ENCODE results near the gene SORBS1.

Gene SORBS1

DNA sequence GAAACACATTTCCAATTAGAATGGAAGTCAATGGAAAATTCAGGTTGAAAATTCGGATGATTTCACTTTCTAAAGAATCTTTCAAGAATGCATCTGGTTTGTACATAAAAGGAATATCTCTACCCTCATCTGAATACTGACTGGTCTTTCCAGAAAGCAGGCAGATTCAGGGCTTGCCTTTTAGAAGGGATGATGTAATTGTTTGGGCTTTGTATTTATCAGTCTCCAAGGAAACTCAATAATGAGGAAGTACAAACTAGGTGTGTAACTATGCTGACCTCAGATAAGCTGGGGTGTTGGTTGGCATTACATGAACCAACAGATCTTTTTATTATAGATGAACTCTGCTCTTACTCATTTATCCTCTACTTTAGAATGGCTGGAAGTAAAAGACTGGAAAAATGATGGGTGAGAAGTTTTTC, 294.5 kb downstream of the SORBS1 start:
- no peak overlapping the region for H3K4me3 ChIP-seq (ENCODE audit: insufficient read depth, low read depth, low read length)
- no peaks in the 10 kb centered on the region for H3K9me3 ChIP-seq (ENCODE audit: control insufficient read depth, low read length)
- 95 to 100% methylated on average over 1 of the region's 1 CpG for WGBS, 2 experiments
- H3K27ac ChIP-seq (ENCODE audit: insufficient read depth, low read depth, low read length, poor library complexity, severe bottlenecking) = no peak overlapping the region
- no peaks in the 10 kb centered on the region for H3K27me3 ChIP-seq (ENCODE audit: control insufficient read depth, insufficient read depth, low read length, poor library complexity, severe bottlenecking)
- H3K36me3 ChIP-seq (ENCODE audit: control insufficient read depth, insufficient read depth, low read length) = no peaks in the 10 kb centered on the region
- peaks cover 10% of the 10 kb centered on the region for H3K4me1 ChIP-seq (ENCODE audit: control insufficient read depth, insufficient read depth, low read length)

DNA sequence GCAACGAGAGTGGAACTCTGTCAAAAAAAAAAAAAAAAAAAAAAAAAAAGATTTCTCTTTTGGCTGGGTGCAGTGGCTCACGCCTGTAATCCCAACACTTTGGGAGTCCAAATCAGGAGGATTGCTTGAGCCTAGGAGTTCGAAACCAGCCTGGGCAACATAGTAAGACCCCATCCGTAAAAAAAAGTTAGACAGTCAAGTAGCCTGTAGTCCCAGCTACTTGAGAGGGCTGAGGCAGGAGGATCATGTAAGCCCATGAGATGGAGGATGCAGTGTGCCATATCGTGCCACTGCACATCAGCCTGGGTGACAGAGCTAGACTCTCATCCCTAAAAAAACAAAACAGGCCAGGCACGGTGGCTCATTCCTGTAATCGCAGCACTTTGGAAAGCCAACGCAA, 295.6 kb downstream of the SORBS1 start:
- 92 to 96% methylated on average over 8 of the region's 8 CpGs for WGBS, 2 experiments
- Histone ChIP-seq H3K4me3 (ENCODE audit: insufficient read depth, low read depth, low read length) (no peak overlapping the region), H3K36me3 (ENCODE audit: control insufficient read depth, insufficient read depth, low read length) (no peaks in the 10 kb centered on the region), H3K27me3 (ENCODE audit: control insufficient read depth, insufficient read depth, low read length, poor library complexity, severe bottlenecking) (no peaks in the 10 kb centered on the region), H3K9me3 (ENCODE audit: control insufficient read depth, low read length) (no peaks in the 10 kb centered on the region), H3K27ac (ENCODE audit: insufficient read depth, low read depth, low read length, poor library complexity, severe bottlenecking) (no peak overlapping the region), H3K4me1 (ENCODE audit: control insufficient read depth, insufficient read depth, low read length) (peaks cover 10% of the 10 kb centered on the region)

DNA sequence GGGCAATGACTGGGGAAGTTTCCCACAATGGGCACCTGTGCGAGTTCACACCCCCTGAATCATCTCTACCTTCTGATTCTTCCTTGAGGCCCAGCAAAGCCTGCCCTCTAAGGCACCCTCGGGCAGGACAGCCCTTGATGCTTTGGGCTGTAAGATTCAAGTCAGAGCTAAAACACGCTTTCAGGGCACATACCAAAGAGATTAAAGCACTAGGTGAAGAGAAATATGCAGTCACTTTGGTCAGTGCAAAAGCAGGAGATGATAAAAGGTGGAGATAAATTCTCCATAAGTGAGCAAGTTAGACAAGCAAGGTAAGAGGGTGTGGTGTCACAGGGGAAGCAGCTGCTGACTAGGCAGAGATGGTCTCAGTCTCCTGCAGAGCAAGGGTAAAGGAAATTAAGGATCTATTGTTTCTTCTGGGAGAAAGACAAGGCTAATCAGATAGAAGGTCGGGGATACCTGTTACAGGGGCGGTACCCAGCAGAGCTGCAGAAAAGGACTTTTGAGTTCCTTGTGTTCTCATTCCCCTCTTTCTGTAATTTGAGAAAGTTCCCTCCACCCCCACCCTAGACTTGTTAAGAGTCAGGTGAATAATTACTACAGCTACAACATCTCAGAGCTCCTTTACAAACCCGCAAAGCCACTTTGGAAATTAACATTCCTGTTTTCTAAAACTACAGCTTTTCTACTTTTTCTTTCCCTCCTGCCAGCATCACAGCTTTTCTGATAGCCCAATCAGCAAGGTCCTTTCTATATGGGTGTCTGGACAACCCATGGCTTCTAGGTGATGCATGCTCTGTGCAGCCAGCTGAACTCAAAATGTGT, 296.7 kb downstream of the SORBS1 start:
- Histone ChIP-seq H3K9me3 (ENCODE audit: control insufficient read depth, low read length) (no peaks in the 10 kb centered on the region), H3K27ac (ENCODE audit: insufficient read depth, low read depth, low read length, poor library complexity, severe bottlenecking) (no peak overlapping the region), H3K27me3 (ENCODE audit: control insufficient read depth, insufficient read depth, low read length, poor library complexity, severe bottlenecking) (no peaks in the 10 kb centered on the region), H3K36me3 (ENCODE audit: control insufficient read depth, insufficient read depth, low read length) (peaks cover 5% of the 10 kb centered on the region), H3K4me3 (ENCODE audit: insufficient read depth, low read depth, low read length) (no peak overlapping the region), H3K4me1 (ENCODE audit: control insufficient read depth, insufficient read depth, low read length) (peaks cover 10% of the 10 kb centered on the region)
- WGBS, 2 experiments = 29 to 38% methylated on average over 6 of the region's 6 CpGs

DNA sequence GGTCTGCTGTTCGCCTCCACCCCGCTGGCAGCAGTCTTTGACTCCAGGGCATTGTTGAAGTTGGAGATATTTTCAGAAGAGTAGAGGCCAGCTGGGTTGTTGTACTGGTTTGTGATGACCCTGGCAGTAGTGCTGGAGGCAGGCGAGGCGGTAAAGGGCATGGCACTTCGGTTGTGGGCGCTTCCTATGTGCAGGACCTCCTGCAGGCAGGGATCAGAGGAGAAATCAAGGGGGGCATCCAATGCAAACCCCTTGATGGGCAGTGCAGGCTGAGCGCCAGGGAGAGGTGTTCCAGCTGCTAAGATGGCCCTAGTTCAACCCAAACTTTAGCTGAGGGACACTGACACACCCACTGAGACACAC, 297.3 kb downstream of the SORBS1 start:
- Histone ChIP-seq H3K4me3 (ENCODE audit: insufficient read depth, low read depth, low read length) (no peak overlapping the region), H3K9me3 (ENCODE audit: control insufficient read depth, low read length) (no peaks in the 10 kb centered on the region), H3K36me3 (ENCODE audit: control insufficient read depth, insufficient read depth, low read length) (peaks cover 8% of the 10 kb centered on the region), H3K4me1 (ENCODE audit: control insufficient read depth, insufficient read depth, low read length) (peaks cover 10% of the 10 kb centered on the region), H3K27me3 (ENCODE audit: control insufficient read depth, insufficient read depth, low read length, poor library complexity, severe bottlenecking) (no peaks in the 10 kb centered on the region), H3K27ac (ENCODE audit: insufficient read depth, low read depth, low read length, poor library complexity, severe bottlenecking) (no peak overlapping the region)
- WGBS, 2 experiments = 78 to 79% methylated on average over 7 of the region's 7 CpGs

DNA sequence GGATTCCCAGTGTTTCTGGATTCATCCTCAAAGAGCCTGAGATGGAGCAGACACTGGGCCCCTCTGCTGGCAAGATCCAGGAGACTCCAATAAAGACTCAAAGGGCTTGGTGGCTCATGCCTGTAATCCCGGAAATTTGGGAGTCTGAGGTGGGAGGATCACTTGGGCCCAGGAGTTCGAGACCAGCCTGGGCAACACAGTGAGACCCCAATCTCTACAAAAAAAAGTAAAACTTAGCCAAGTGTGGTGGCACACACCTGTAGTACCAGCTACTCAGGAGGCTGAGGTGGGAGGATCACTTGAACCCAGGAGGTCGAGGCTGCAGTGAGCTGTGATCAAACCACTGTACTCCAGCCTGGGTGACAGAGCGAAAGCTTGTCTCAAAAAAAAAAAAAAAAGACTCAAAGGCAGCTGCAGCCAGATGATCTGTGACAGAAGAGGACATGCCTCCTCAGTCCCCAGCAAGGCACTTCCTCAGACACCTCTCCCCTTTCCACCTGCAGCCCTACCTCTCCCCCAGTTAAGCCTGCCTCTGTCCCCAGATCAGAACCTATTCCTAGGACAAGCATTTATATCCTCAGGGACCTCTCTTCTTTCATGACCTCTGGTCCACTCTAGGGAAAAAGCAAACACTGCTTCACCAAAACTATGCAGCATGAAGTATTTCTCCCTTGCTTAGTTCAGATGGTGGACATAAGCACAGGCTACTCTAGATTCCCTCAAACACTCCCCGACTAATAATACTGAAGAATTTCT, 298.2 kb downstream of the SORBS1 start:
- Histone ChIP-seq H3K27ac (ENCODE audit: insufficient read depth, low read depth, low read length, poor library complexity, severe bottlenecking) (no peak overlapping the region), H3K4me1 (ENCODE audit: control insufficient read depth, insufficient read depth, low read length) (peaks cover 10% of the 10 kb centered on the region), H3K27me3 (ENCODE audit: control insufficient read depth, insufficient read depth, low read length, poor library complexity, severe bottlenecking) (no peaks in the 10 kb centered on the region), H3K36me3 (ENCODE audit: control insufficient read depth, insufficient read depth, low read length) (peaks cover 14% of the 10 kb centered on the region), H3K9me3 (ENCODE audit: control insufficient read depth, low read length) (no peaks in the 10 kb centered on the region), H3K4me3 (ENCODE audit: insufficient read depth, low read depth, low read length) (no peak overlapping the region)
- WGBS, 2 experiments = 77 to 82% methylated on average over 5 of the region's 5 CpGs

DNA sequence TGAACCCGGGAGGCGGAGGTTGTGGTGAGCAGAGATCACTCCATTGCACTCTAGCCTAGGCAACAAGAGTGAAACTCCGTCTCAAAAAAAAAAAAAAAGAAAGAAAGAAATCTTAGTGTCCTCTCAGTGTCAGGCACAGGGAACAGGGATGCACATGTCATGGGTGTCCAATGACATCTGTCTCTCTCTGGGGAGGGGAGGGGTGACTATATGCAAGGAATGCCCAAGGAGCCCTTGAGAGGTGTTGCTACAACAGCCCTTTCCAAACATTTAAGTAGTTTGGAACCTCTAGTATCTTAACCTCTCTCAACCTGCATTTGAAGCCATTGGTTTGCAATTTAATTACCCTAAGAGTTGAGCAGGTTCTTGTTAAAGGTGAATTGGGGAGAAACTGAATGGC, 299.2 kb downstream of the SORBS1 start:
- WGBS, 2 experiments = 92 to 95% methylated on average over 3 of the region's 3 CpGs
- Histone ChIP-seq H3K27ac (ENCODE audit: insufficient read depth, low read depth, low read length, poor library complexity, severe bottlenecking) (no peak overlapping the region), H3K4me3 (ENCODE audit: insufficient read depth, low read depth, low read length) (no peak overlapping the region), H3K27me3 (ENCODE audit: control insufficient read depth, insufficient read depth, low read length, poor library complexity, severe bottlenecking) (no peaks in the 10 kb centered on the region), H3K36me3 (ENCODE audit: control insufficient read depth, insufficient read depth, low read length) (peaks cover 18% of the 10 kb centered on the region), H3K9me3 (ENCODE audit: control insufficient read depth, low read length) (no peaks in the 10 kb centered on the region), H3K4me1 (ENCODE audit: control insufficient read depth, insufficient read depth, low read length) (peaks cover 10% of the 10 kb centered on the region)
